Testis (tissue), 3 donors: ENCODE results near the gene GATA5. TPM values are rescaled to one million over a fixed set of nuclear protein-coding genes. Genes with fewer than 3 reads are reported as not detected.
"Not testable (repeated sequence)": the region's sequence is repeated elsewhere in the genome, so short reads cannot be mapped to it uniquely, and the experiment has no call there.

Source experiments
- DNase-seq: peaks from one replicate; pipeline ENCODE4 v3.0.0-alpha.2; 2019
- H3K27ac ChIP-seq, 2 donors: fragments of 200-600 bp; sonication (generic); one replicate each; pipeline ENCODE4 v1.5.1; 2019
- H3K27me3 ChIP-seq: fragments of 200-600 bp; sonication (generic); one replicate; pipeline ENCODE4 v1.5.1; 2019
- H3K36me3 ChIP-seq: fragments of 200-600 bp; sonication (generic); one replicate; pipeline ENCODE4 v1.5.1; 2017; ENCODE audit warnings: low read depth; ENCODE audit errors: missing control alignments
- H3K4me1 ChIP-seq: fragments of 200-600 bp; sonication (generic); one replicate; pipeline ENCODE4 v1.5.1; 2019
- H3K4me3 ChIP-seq, 2 donors: fragments of 200-600 bp; sonication (generic); one replicate each; pipeline ENCODE4 v1.5.1; 2017 to 2019
- H3K9me3 ChIP-seq: fragments of 200-600 bp; sonication (generic); one replicate; pipeline ENCODE4 v1.5.1; 2017
- CTCF ChIP-seq, 3 experiments: fragments of 450-650 bp in 2 of 3; fragments of 200-600 bp in 1 of 3; sonication (generic) in 1 of 3; IDR thresholded peaks; one replicate each; pipeline ENCODE4 v1.5.1; 2016 to 2019; ENCODE audit warnings: antibody characterized with exemption in 3 of 3, mild to moderate bottlenecking in 2 of 3, moderate library complexity in 1 of 3
- POLR2A ChIP-seq: fragments of 450-650 bp; IDR thresholded peaks from one replicate; pipeline ENCODE4 v1.6.1; 2017; ENCODE audit warnings: antibody characterized with exemption, mild to moderate bottlenecking, moderate library complexity
- WGBS, 2 donors: methylation state at CpG; one replicate each; pipeline ENCODE4 v1.1.5; 2018; 5-methylcytosine and 5-hydroxymethylcytosine counted together
- intact Hi-C: fragments of 100-400 bp; cut with DNase I; formaldehyde crosslinking; loops from one replicate; pipeline ENCODE4 v1.15.1; 2023; ENCODE audit warnings: low total_unique reads
- polyA plus RNA-seq: library from polyadenylated mRNA; stranded (reverse); fragments of 350-450 nt; fragmentation: Illumina TruSeq; extraction: RNeasy Lipid Tissue Mini Kit (QIAGEN cat#74804); gene quantifications from one replicate; pipeline ENCODE4 v1.2.3, GENCODE V29; 2014; ENCODE audit warnings: low read depth, low replicate concordance; ENCODE audit not compliant: insufficient read depth
- total RNA-seq, 2 donors: library from RNA; depleted of rRNA; stranded (reverse); fragments of >200 nt; gene quantifications; one replicate each; pipeline ENCODE4 v1.2.3, GENCODE V29; 2016

GATA5 gene
- total and polyA plus RNA-seq, 3 donors from 2014 or later, result 19.0 to 70.6 (median 54.5) TPM

DNA sequence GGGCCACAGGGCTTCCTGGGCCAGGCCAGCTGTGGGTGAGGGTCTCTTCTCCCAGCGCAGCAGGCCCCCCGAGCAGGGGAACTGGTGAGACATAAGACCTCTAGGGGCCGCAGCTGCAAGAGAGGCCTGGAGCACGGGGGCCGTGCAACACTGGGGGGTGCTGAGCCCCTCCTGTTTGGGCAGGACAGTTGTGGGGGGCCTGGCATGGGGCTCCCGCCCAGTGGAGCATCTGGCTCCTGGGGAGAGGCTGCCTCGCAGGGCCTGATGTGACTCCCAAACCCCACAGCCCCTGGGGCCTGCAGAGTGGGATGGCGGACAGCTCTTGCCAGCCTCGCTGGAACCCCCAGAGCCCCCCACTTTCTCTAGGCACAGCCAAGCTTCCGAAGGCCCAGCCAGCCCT is 16.9 kb upstream of the GATA5 start:
- no peak overlapping the region for H3K4me3 ChIP-seq
- 68 to 85% methylated on average over 10 of the region's 10 CpGs for WGBS, 2 donors

DNA sequence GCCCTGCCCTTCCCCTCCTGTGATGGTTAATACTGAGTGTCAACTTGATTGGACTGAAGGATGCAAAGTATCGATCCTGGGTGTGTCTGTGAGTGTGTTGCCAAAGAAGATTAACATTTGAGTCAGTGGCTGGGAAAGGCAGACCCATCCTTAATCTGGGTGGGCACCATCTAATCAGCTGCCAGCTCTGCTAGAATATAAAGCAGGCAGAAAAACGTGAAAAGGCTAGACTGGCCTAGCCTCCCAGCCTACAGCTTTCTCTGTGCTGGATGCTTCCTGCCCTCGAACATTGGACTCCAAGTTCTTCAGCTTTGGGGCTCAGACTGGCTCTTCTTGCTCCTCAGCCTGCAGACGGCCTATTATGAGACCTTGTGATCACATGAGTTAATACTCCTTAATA is 15.0 kb upstream of the GATA5 start:
- DNase-seq, H3K27ac ChIP-seq, H3K4me3 ChIP-seq, H3K9me3 ChIP-seq, H3K27me3 ChIP-seq, intact Hi-C loops, H3K36me3 ChIP-seq: not testable (repeated sequence)
- peaks cover 54% of the 10 kb centered on the region for H3K4me1 ChIP-seq
- WGBS, 2 donors, result 77 to 92% methylated on average over 4 of the region's 4 CpGs

More for the DNA sequence above, 16.9 kb upstream of the GATA5 start:
- H3K27ac ChIP-seq, result no peak overlapping the region
- H3K36me3 ChIP-seq, result no peaks in the 10 kb centered on the region
- H3K9me3 ChIP-seq, result no peaks in the 10 kb centered on the region
- peaks cover 51% of the 10 kb centered on the region for H3K4me1 ChIP-seq
- TF ChIP-seq CTCF (IDR thresholded peaks at IDR 0.05) (no peak), POLR2A (no peak)
- no peaks in the 10 kb centered on the region for H3K27me3 ChIP-seq
- no peak for DNase-seq
- intact Hi-C loops, result no loop called here

- intact Hi-C loops, result no loop called here
- no peaks in the 10 kb centered on the region for H3K36me3 ChIP-seq
- H3K9me3 ChIP-seq, result no peaks in the 10 kb centered on the region
- TF ChIP-seq POLR2A, result no peak
- TF ChIP-seq CTCF (IDR thresholded peaks at IDR 0.05), result no peak
- no peak for DNase-seq
- no peak overlapping the region for H3K27ac ChIP-seq
- peaks cover 54% of the 10 kb centered on the region for H3K4me1 ChIP-seq
- WGBS, 2 donors, result 86 to 93% methylated on average over 8 of the region's 8 CpGs
- H3K4me3 ChIP-seq, result no peak overlapping the region
- no peaks in the 10 kb centered on the region for H3K27me3 ChIP-seq
These were observed 14.1 kb upstream of the GATA5 start for GRCh38 chr20:62489932-62490263.

GRCh38 chr20:62489186-62489931 is 13.6 kb upstream of the GATA5 start:
- Histone ChIP-seq H3K9me3 (no peaks in the 10 kb centered on the region), H3K27me3 (no peaks in the 10 kb centered on the region), H3K4me3 (no peak overlapping the region), H3K36me3 (no peaks in the 10 kb centered on the region), H3K27ac (no peak overlapping the region), H3K4me1 (peaks cover 54% of the 10 kb centered on the region)
- intact Hi-C loops, result no loop called here
- no peak for DNase-seq
- TF ChIP-seq CTCF (IDR thresholded peaks at IDR 0.05) (no peak), POLR2A (no peak)
- 71 to 86% methylated on average over 15 to 18 of the region's 18 CpGs for WGBS, 2 donors

- whole genome bisulfite sequencing, 2 donors, result 86 to 94% methylated on average over 3 of the region's 3 CpGs
- no peaks in the 10 kb centered on the region for H3K27me3 ChIP-seq
These were observed 12.7 kb upstream of the GATA5 start for GRCh38 chr20:62488470-62488869.

More at GRCh38 chr20:62488470-62488869, 12.7 kb upstream of the GATA5 start:
- Histone ChIP-seq H3K4me3 (no peak overlapping the region), H3K36me3 (no peaks in the 10 kb centered on the region), H3K4me1 (peaks cover 50% of the 10 kb centered on the region), H3K27ac (no peak overlapping the region), H3K9me3 (no peaks in the 10 kb centered on the region)
- no peak for TF ChIP-seq CTCF (IDR thresholded peaks at IDR 0.05)
- no peak for TF ChIP-seq POLR2A
- DNase-seq, result no peak
- intact Hi-C loops, result no loop called here
